Right lobe of liver (tissue), 6 donors: ENCODE measurements around the gene ARHGEF7. TPM values are rescaled to one million over a fixed set of nuclear protein-coding genes. Genes with fewer than 3 reads are reported as not detected.

Experiments
- ATAC-seq, 4 donors: fragments of 200-7000 bp; cut with Tn5 transposase; one replicate each; pipeline ENCODE4 v1.9.1; 2020; ENCODE audit warnings: mild to moderate bottlenecking in 4 of 4, moderate library complexity in 4 of 4
- DNase-seq, 3 donors: peaks; one replicate each; pipeline ENCODE4 v3.0.0-alpha.2; 2020
- H3K27ac ChIP-seq, 3 donors: fragments of 200-600 bp; one replicate each; pipeline ENCODE4 v1.8.0; 2022
- H3K27me3 ChIP-seq, 2 donors: fragments of 200-600 bp; one replicate each; pipeline ENCODE4 v1.8.0; 2022
- H3K36me3 ChIP-seq, 4 donors: fragments of 200-600 bp; sonication (generic) in 1 of 4; one replicate each; pipeline versions ENCODE4 v1.5.1 to v1.8.0; 2017 to 2022; ENCODE audit warnings: control low read depth in 1 of 4
- H3K4me1 ChIP-seq, 4 donors: fragments of 200-600 bp; sonication (generic) in 1 of 4; one replicate each; pipeline versions ENCODE4 v1.5.1 to v1.8.0; 2017 to 2022; ENCODE audit warnings: control low read depth in 1 of 4
- H3K4me3 ChIP-seq, 3 donors: fragments of 200-600 bp; one replicate each; pipeline ENCODE4 v1.8.0; 2022
- H3K9me3 ChIP-seq, 4 donors: fragments of 200-600 bp; sonication (generic) in 1 of 4; one replicate each; pipeline versions ENCODE4 v1.5.1 to v1.8.0; 2017 to 2022; ENCODE audit warnings: control low read depth in 1 of 4
- POLR2A ChIP-seq: fragments of 450-650 bp; IDR thresholded peaks from one replicate; pipeline ENCODE4 v1.6.1; 2017; ENCODE audit warnings: antibody characterized with exemption, mild to moderate bottlenecking
- WGBS: methylation state at CpG from one replicate; pipeline ENCODE4 v1.1.6; 2018; ENCODE audit warnings: low coverage, low lambda C conversion rate; ENCODE audit not compliant: insufficient coverage; ENCODE audit errors: missing lambda C conversion rate; 5-methylcytosine and 5-hydroxymethylcytosine counted together
- intact Hi-C, 2 donors: fragments of 100-400 bp; cut with DNase I; formaldehyde crosslinking; loops; one replicate each; pipeline versions ENCODE4 v1.11.2 to v1.14.1; 2022
- total RNA-seq, 6 experiments: library from RNA; depleted of rRNA in 2 of 6; stranded (reverse); fragments of >200 nt in 2 of 6; fragmentation: NEBNext Ultra II Directional in 3 of 6; extraction: Animal tissue kit (Norgen Biotek cat#: 25700) in 3 of 6; gene quantifications; one replicate each; pipeline versions ENCODE4 v1.1.0 to v1.2.4, GENCODE V29; 2016 to 2023
- TF ChIP-seq, protein P1 (sequence below), 4 donors: fragments of 200-600 bp in 3 of 4; fragments of 450-650 bp in 1 of 4; IDR thresholded peaks; one replicate each; pipeline versions ENCODE4 v1.5.1 to v1.8.0; 2016 to 2022; ENCODE audit warnings: antibody characterized with exemption in 4 of 4, mild to moderate bottlenecking in 2 of 4
- donor health status: DM: no; HTN: yes; CAD: no.
- donor health status: DM: no; HTN: no; CAD: no.
- donor health status: DM: no; HTN: no; CAD: no.
- donor health status: DM: no; HTN: yes; CAD: no.
- donor health status: DM: no; HTN: yes; CAD: no.

ARHGEF7 gene
- total RNA-seq, 6 experiments from 2014 or later: 22.0 to 40.1 (median 33.8) TPM

DNA sequence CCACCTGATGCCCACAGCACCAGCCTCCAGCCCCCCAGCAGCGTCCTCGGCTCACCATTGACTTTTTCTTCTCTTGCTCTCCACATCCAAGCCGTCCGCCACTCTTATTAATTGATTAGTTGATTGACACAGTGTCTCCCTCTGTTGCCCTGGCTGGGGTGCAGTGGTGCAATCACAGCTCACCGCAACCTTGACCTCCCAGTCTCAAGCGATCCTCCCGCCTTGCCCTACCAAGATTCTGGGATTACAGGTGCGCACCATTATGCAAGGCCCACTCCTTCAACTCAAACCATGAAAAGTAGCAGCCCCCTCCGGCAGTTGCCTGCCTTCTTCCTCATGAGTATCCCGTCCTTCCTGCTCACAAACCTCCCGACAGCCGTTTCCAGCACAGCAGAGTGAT is 204.4 kb downstream of the ARHGEF7 start:
- DNase-seq: no peak
- 85% methylated on average over 9 of the region's 12 CpGs for WGBS
- no peak for TF ChIP-seq POLR2A
- TF ChIP-seq, protein P1, sequence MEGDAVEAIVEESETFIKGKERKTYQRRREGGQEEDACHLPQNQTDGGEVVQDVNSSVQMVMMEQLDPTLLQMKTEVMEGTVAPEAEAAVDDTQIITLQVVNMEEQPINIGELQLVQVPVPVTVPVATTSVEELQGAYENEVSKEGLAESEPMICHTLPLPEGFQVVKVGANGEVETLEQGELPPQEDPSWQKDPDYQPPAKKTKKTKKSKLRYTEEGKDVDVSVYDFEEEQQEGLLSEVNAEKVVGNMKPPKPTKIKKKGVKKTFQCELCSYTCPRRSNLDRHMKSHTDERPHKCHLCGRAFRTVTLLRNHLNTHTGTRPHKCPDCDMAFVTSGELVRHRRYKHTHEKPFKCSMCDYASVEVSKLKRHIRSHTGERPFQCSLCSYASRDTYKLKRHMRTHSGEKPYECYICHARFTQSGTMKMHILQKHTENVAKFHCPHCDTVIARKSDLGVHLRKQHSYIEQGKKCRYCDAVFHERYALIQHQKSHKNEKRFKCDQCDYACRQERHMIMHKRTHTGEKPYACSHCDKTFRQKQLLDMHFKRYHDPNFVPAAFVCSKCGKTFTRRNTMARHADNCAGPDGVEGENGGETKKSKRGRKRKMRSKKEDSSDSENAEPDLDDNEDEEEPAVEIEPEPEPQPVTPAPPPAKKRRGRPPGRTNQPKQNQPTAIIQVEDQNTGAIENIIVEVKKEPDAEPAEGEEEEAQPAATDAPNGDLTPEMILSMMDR (IDR thresholded peaks at IDR 0.05): no peak
- H3K9me3 ChIP-seq: no peaks in the 10 kb centered on the region
- H3K4me3 ChIP-seq: no peak overlapping the region
- H3K27me3 ChIP-seq: no peaks in the 10 kb centered on the region
- H3K27ac ChIP-seq: no peak overlapping the region
- no peaks in the 10 kb centered on the region for H3K36me3 ChIP-seq
- intact Hi-C loops: no loop called here
- no peaks in the 10 kb centered on the region for H3K4me1 ChIP-seq
- ATAC-seq: no peak

DNA sequence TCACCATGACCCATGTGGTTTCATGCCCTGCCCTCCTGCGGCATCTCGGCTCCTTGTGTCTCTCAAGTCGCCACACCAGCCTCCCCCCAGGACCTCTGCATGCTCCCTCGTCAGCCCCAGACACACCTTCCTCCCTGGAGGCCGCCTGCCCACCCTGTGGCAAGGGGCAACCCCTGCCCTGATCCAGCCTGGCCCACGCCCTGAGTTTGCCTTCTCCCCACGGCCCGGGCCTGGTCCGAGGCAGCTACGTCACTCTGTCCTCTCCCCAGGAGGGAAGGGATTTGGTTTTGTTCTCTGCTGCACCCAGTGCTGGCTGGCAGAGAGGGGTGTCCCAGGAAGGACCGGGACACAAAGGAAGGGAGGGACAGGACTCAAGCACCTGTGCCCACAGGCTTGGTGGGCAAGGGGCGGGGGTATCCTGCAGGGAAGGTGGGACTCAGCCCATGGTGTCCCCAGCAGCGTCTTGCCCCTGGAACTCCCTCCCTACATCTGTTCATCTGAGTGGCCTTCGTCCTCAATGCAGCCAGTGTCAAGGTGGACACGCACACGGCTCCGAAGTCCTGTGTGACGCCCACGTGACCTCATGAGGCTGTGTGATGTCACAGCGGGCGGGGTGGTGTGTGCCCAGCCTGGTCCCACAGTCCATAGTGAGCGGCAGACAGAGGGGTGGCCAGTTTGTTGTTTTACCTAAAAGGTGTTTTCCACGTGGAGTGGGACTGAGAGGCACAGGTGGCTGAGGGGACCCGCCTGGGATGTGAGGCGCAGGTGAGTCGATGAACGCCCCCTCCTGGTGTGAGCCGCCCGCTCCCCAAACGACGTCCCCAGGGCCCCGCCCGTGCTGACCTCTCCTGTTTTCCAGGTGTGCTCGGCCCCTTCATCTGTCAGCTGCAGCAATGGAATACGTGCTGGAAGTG is 205.1 kb downstream of the ARHGEF7 start, which contains the start of gene TEX29:
Gene TEX29, plus strand, starts transcription at position 645 of the 914 bp plus-strand sequence. Its CDS starts 249 bp downstream, at position 894.
- TF ChIP-seq, protein P1 (IDR thresholded peaks at IDR 0.05): no peak
- no peak for TF ChIP-seq POLR2A
- H3K27me3 ChIP-seq: no peaks in the 10 kb centered on the region
- 71% methylated on average over 12 of the region's 35 CpGs for WGBS
- H3K4me3 ChIP-seq: no peak within 1 kb of the TSS
- H3K36me3 ChIP-seq: no peaks in the 10 kb centered on the region
- no peaks in the 10 kb centered on the region for H3K4me1 ChIP-seq
- no peak within 1 kb of the TSS for H3K27ac ChIP-seq
- peak in 1 of 4 donors; percentile 6 for ATAC-seq
- intact Hi-C loops: no loop called here
- no peak for DNase-seq
- no peaks in the 10 kb centered on the region for H3K9me3 ChIP-seq

DNA sequence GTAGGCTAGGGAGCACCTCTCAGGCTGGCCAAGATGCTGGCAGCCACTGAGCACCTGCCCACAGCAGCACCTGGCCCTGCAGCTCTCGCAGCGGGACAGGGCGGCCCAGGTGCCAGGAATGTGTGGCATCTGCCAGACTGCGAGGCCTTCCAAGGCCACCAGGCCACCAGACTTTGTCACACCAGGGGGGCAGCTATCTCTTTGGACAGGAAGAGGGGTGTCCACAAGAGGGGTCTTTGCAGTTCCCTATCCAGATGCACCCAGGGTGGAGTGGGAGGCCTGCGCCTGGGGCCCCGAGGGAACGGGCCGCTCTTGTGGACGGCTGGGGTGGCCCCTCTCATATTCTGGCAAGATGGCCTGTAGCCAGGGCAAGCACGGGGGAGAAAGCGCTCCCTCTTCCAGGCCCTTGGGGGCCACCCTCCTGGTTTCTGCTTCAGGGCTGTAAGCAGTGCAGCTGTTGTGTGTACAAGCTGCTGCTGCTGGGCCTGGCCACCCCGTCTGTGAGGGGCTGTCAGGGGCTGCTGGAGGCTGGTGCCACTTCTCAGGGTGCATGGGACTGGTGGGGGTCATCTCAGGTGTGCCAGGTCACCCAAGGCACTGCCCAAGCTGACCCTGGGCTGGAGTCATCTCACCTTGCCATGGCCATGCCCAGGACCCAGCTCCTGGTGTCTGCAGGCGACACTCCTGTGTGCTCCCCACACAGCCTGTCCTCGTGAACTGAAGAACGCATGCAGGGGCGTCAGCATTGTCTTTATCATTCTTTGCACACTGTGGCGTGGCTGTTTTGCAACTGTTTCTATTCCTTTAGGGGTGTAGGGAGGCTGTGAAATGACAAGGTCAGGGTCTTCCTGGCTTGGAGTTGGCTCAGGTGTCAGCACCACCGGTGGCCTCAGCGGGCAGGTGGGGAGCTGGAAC is 207.1 kb downstream of the ARHGEF7 start:
- Histone ChIP-seq H3K27ac (no peak overlapping the region), H3K9me3 (no peaks in the 10 kb centered on the region), H3K4me1 (no peaks in the 10 kb centered on the region), H3K27me3 (no peaks in the 10 kb centered on the region), H3K4me3 (no peak overlapping the region), H3K36me3 (no peaks in the 10 kb centered on the region)
- TF ChIP-seq, protein P1 (IDR thresholded peaks at IDR 0.05): no peak
- no peak for TF ChIP-seq POLR2A
- ATAC-seq (no peak), DNase-seq (no peak)
- intact Hi-C loops: no loop called here
- 80% methylated on average over 1 of the region's 19 CpGs for WGBS

DNA sequence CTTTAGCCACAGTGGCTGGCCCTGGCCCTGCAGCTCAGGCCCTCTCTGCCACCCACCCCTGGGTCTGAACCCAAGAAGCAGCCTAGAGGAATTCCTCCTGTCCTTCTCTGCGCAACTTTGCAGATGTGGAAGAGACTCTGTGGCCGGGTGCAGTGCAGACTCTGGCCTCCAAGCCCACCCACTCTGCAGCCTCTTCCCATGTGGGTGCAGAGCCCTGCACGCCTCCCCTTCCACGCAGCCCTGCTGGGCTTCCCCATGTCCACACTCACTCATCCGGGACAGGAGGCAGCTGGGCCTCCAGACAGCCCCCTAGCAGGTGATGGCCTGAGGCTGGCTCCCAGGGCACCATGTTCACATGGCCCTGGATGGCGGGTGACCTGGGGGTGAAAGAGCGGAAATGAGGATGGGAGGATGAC is 207.8 kb downstream of the ARHGEF7 start:
- no peaks in the 10 kb centered on the region for H3K27me3 ChIP-seq
- TF ChIP-seq POLR2A: no peak
- TF ChIP-seq, protein P1 (IDR thresholded peaks at IDR 0.05): no peak
- H3K27ac ChIP-seq: no peak overlapping the region
- H3K9me3 ChIP-seq: no peaks in the 10 kb centered on the region
- H3K36me3 ChIP-seq: no peaks in the 10 kb centered on the region
- no peak for DNase-seq
- no peak for ATAC-seq
- 80% methylated on average over 1 of the region's 7 CpGs for WGBS
- no peak overlapping the region for H3K4me3 ChIP-seq
- intact Hi-C loops: no loop called here
- no peaks in the 10 kb centered on the region for H3K4me1 ChIP-seq
